GM12878 (cell line): ENCODE data around the gene SELPLG. TPM values are rescaled to one million over a fixed set of nuclear protein-coding genes. Genes with fewer than 3 reads are reported as not detected.
A peak's percentile ranks its signal among the peaks of the same experiment; 100 is the strongest.

Source experiments
- ATF2 ChIP-seq: IDR thresholded peaks from 2 replicates; pipeline ENCODE4 v1.6.1; 2012; ENCODE audit warnings: low read length, inconsistent platforms
- ATF3 ChIP-seq: IDR thresholded peaks from 2 replicates; pipeline ENCODE4 v1.6.1; 2011; ENCODE audit warnings: low read depth, mild to moderate bottlenecking, low read length, moderate library complexity, borderline replicate concordance; ENCODE audit errors: extremely low read depth
- EZH2 ChIP-seq: IDR thresholded peaks from 2 replicates; pipeline ENCODE4 v1.6.1; 2012; ENCODE audit warnings: low read depth, mild to moderate bottlenecking, control low read depth, inconsistent platforms, low read length, borderline replicate concordance; ENCODE audit not compliant: control insufficient read depth
- GATAD2B ChIP-seq: fragments of 450-650 bp; conservative IDR thresholded peaks from 2 replicates; pipeline ENCODE4 v1.6.1; 2017; ENCODE audit warnings: low read depth, mild to moderate bottlenecking, moderate library complexity
- HDGF ChIP-seq: fragments of 450-650 bp; IDR thresholded peaks from 2 replicates; pipeline ENCODE4 v1.6.1; 2016; ENCODE audit warnings: antibody characterized with exemption
- IRF3 ChIP-seq: fragments of 450-650 bp; IDR thresholded peaks from 2 replicates; pipeline ENCODE4 v1.6.1; 2014; ENCODE audit warnings: mild to moderate bottlenecking
- IRF5 ChIP-seq: fragments of 450-650 bp; IDR thresholded peaks from 2 replicates; pipeline ENCODE4 v1.6.1; 2017; ENCODE audit warnings: borderline replicate concordance
- MEF2A ChIP-seq: IDR thresholded peaks from 2 replicates; pipeline ENCODE4 v1.6.1; 2011; ENCODE audit warnings: low read depth, mild to moderate bottlenecking, low read length, moderate library complexity; ENCODE audit not compliant: insufficient read depth
- MTA3 ChIP-seq: IDR thresholded peaks from 2 replicates; pipeline ENCODE4 v1.6.1; 2012; ENCODE audit warnings: low read length, inconsistent platforms, borderline replicate concordance
- POLR2AphosphoS2 ChIP-seq: IDR thresholded peaks from 2 replicates; pipeline ENCODE4 v1.6.1; 2011; ENCODE audit warnings: low read depth, mild to moderate bottlenecking, low read length, improper control_type of control experiment, moderate library complexity
- PRDM15 ChIP-seq: fragments of 450-650 bp; formaldehyde crosslinking; IDR thresholded peaks from 2 replicates; pipeline ENCODE4 v1.4.0; 2020; ENCODE audit warnings: mild to moderate bottlenecking, moderate library complexity
- SMARCA5 ChIP-seq: fragments of 450-650 bp; IDR thresholded peaks from 2 replicates; pipeline ENCODE4 v1.6.1; 2017; ENCODE audit warnings: mild to moderate bottlenecking
- ZBTB11 ChIP-seq: fragments of 450-650 bp; formaldehyde crosslinking; IDR thresholded peaks from 2 replicates; pipeline ENCODE4 v1.5.0; 2022; ENCODE audit warnings: mild to moderate bottlenecking, missing genetic modification characterization
- ZNF384 ChIP-seq: IDR thresholded peaks from 2 replicates; pipeline ENCODE4 v1.6.1; 2012; ENCODE audit warnings: low read depth, mild to moderate bottlenecking, low read length, improper control_type of control experiment, borderline replicate concordance
- polyA plus RNA-seq, 11 experiments: library from polyadenylated mRNA; depleted of rRNA in 4 of 11; unstranded in 6 of 11; stranded (reverse) in 5 of 11; fragments of >200 nt; fragmentation: Nextera tagmentation in 4 of 11; fragmentation: Illumina TruSeq in 1 of 11; extraction: Ambion mirVana in 4 of 11; extraction: Trizol in 1 of 11; gene quantifications; 1 replicate in 1 of 11; 2 replicates in 10 of 11; pipeline versions ENCODE4 v1.2.1 to v1.2.3, GENCODE V29; 2011 to 2016; ENCODE audit warnings: inconsistent platforms in 2 of 11, missing spikeins in 2 of 11, low read depth in 1 of 11
- total RNA-seq, 4 experiments: library from RNA; depleted of rRNA in 3 of 4; stranded (reverse); fragments of >200 nt in 3 of 4; fragmentation: Illumina TruSeq in 1 of 4; extraction: Trizol in 1 of 4; gene quantifications; 2 replicates each; pipeline versions ENCODE4 v1.2.1 to v1.2.3, GENCODE V29; 2013 to 2021

The SELPLG gene
- total and polyA plus RNA-seq, 10 of the 15 experiments (the other 5 are each of a cell fraction or from before 2014, with no cell fraction given) = 3.2 to 32.3 (median 23.9) TPM

- TF ChIP-seq PRDM15 (CRISPR knock-in tag) (0 out of 2 replicates have a peak, but pooled peaks have one; percentile 51), SMARCA5 (peak; percentile 81; the same call in 1 of the 2 replicates), MTA3 (peak; percentile 38; the same call in 1 of the 2 replicates), HDGF (no peak), POLR2AphosphoS2 (peak; percentile 94), ZBTB11 (0 out of 2 replicates have a peak, but pooled peaks have one; percentile 5), GATAD2B (0 out of 2 replicates have a peak, but pooled peaks have one; percentile 45), MEF2A (no peak), IRF5 (no peak), ATF2 (no peak), EZH2 (no peak), IRF3 (no peak), ZNF384 (0 out of 2 replicates have a peak, but pooled peaks have one; percentile 2), ATF3 (no peak)
Observed at GRCh38 chr12:108635997-108636808, 2.5 kb upstream of the SELPLG start (continued).
